GM21717 (cell line): ENCODE measurements around the gene THRB.

ENCODE experiments used
- ATAC-seq: cut with Tn5 transposase; IDR thresholded peaks from one replicate; pipeline ENCODE4 v1.9.1; 2021; ENCODE audit warnings: mild to moderate bottlenecking, moderate library complexity; ENCODE audit not compliant: unreplicated experiment

The THRB gene

DNA sequence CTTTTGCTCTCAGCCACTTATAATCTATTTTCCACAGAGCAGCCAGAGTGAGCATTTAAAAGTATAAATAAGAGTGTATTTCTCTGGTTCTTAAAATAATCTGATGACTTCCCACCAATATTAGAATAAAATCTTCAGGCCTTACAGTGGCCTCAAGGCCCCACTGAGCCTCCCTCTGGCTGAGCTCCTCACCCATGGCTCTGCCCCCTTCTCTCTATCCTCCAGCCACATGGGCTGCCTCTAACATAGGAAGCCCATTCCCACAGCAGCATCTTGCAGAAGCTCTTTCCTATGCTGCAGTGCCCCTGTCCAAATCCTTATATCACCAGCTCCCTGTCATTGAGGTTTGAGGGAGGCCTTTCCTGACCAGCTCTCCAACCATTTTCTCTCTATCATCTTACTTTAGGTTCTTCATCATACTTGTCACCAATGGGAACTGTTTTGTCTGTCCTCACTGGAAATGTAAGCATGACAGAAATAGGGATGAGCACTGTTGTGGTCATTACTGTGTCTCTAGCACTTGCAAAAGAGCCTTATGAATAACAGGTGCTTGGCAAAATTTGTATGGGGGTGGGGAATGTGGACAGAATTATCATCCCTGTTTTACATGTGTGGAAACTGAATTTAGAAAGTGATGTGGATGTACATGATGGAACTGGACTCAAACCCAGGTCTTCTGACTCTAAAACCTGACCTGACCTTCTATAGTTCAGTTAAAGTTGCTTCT, 299.0 kb downstream of the THRB start:
- no peak for ATAC-seq

DNA sequence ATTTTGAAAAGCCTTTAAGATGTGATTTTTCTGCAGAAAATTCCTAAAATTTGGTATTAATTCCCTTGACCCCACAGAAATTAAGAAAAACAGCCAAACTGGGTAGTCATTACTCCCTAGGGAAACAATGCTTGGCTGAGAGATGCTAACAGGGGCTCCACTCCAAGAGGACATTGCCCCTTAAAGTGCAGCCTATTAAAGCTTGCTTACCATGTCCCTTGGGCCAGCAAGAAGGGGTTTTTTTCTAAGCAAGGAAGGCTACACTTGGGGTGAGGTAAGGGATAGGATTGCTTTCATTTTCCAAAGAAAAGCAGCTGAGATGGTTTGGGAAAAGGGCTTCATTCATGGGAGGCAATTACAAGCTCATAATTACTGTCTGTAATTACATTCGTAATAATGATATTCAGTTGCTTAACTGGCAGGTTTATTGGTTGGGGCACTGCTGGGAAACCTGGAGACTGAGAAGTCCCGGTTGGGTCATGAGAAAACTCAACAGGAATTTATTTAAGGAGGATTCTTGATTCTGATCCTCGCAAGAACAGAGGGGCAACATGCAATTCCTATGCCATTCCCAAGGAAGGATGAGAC, 302.1 kb downstream of the THRB start:
- ATAC-seq, result no peak

DNA sequence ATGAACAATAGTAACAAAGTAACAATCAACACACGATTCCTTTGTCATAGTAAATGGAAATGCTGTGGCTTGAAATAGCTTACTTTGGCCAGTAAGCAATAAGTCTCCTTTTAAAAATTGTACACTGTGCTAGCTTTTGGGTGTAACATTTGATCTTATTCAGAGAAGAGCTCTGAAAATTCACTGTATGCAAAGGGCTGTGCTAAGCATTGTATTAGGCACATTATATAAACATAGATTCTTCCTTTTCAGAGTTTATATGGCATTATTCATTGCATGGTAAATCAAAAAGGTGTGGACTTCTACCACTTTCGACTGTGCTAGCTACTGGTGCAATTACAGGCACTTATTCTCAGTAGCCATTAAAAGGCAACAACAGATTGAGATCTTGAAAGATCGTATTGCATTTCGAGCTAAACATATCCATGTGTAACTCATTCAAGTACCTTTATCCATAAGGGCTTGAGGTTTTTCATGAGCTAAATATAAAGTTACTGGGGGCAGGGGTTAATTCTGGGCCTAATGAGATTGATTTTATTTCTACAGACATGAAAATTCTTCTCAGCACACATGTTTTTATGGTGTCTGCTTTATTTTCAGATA, 302.7 kb downstream of the THRB start:
- no peak for ATAC-seq

DNA sequence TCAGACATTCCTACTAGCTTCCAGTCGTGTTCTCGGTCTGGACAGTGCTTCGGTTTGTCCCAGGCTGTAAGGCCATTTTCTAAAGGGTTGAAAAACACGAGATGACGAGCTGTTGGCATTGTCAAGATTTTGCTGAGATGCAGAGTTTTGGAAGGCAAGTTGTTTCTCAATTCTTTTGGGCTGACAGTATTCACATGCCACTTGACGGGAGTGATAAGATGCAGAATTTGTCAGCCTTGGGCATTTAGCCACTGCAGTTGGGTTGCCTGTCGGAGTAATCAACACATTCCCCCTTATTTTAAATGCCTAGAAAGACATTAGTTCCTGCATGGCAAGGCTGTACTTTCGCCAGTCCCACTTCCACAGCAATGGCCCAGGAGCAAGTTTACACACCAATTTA, 304.4 kb downstream of the THRB start:
- ATAC-seq, result no peak

DNA sequence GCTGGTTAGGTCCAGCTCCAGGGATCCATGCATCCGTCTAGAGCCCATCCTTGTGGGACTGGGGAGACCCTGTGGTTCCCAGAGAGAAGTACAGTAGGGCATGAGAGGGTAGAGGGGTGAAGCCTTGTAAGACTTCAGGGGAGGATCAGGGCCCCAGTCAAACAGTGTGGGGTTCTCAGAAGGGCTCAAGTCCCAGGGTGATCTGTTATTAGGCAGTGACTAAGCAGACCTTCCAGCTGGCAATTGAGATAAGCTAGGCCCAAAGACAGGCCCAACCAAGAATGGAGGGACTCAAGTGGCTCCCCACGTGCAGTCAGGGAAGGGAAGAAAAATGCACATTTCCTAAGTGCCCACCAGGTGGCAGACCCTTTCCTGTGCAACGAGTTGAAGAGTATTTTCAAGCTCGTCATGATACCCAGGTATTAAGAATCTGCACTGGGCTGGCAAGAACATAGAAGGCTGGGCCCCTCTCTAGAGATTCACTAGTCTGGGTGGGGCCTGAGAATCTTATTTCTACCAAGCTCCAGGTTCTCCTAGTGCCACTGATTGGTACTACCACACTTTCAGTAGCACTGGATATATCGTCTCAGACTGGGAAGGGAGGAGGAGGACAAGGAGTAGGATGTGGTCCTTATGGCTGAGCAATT, 308.8 kb downstream of the THRB start:
- peak; percentile 92 for ATAC-seq

DNA sequence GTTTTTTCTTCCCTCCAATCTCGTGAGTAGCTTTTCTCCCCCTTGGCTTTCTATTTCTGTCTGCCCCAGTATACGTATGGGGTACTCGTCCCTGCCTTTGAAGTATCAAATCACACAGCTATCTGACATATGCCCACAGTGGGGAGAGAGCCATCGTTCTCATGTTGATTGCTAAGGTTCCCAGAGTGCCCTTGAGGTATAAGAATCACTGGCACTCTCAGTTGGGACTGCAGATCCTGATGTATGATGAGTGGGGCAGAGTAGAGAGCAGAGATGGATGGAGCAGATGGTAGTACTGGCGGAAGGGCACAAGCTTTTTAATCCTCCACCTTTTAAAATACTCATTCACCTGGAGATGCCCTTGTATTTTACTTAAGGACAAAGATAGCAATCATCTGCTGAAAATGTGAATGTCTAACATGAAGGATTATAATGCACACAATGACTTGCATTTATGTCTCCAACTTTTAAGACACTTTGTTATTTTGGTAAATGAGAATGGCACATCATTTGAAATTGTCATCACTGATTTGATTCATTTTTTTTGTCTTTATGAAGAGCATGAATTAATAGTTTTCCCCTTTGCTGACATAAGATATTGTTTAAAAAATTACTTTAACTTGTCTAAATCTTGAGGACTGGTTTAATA, 310.0 kb downstream of the THRB start:
- no peak for ATAC-seq

DNA sequence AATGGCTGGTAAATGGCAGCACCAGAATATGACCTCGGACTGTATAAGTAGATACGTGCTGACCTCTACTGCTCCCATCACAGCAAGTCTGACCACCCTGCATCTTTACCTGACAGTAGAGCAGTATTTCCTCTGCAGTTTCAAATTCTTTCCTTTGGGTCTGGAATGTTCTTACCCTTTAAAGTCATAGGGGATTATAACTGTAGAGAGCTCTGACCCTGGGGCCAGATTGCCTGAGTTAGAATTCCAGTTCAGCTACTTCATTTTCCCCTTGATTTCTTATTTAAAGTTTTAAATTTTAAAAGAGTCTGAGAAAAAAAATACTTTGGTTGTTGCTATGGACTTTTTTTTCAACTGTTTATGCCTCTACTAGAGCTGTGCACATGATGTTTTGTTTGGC, 311.9 kb downstream of the THRB start:
- no peak for ATAC-seq

DNA sequence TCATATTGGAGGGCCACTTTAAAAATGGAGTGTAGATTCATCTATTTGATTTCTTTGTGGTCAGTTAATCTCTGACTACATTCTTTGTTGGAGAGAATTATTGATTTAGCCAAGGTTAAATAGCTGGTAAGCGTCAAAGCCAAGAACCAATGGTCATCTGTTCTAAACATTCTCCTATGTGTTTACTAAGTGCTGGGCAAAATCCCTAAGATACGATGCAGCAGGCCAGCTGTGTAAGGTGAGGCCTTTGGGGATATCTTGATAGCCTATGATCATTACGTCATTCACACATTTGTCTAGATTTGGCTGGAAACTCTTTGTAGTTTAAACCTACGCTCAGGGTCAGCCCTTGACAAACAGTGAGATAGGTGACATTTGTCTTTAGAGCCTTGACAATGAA, 313.4 kb downstream of the THRB start:
- ATAC-seq, result no peak

DNA sequence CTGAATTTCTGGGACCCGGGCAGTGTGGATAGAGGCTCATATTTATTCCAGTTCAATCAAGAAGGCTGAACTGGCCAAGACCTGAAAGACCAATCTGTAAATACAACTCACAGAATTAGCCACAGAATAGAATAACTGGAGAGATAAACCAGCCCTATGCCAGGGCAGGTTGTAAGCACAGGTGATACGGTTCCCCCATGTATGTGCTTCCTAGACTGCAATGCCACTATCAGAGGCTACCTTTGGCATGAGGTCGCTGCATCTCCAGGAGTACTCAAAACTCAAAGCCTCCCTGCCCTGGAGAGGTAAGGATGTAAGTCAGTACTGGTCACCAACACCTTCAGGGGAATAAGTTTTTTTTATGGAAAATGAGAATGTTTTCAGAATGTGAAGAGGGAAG, 314.0 kb downstream of the THRB start:
- ATAC-seq, result no peak

DNA sequence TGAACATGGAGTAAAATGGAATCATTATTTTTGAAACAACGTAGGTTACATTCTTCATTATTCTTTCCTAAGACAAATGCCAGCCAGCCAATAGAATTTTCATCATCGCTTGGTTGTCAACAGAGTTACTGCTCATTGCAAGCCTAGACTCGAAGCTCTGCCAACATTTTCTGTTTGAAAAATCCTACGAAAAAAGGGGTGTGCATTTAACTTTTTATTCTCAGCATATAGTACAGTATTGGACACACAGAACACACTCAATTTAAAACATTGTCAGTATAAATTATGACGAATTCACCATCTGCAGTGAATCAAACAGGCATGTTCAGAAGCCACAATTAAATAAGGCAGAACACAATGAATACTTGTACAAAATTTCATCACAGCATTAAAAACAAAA, 317.4 kb downstream of the THRB start:
- no peak for ATAC-seq

DNA sequence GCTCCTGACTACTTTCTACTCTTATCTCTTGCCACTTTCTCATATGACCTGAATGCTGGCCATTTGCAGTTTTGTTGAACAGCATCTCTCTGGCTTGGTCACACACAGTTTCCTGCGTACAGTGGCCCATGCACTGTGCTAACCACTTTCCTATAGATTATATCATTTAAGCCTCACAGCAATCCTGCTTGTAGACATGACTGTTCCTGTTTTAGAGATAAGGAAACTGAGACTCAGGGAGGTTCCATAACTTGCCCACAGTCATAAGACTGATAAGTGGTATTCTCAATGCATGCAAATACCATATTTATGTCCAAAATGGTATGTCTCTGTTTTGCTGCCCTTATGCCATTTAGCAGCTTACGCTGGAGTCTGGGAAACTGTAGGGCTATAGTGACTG, 320.0 kb downstream of the THRB start:
- no peak for ATAC-seq

DNA sequence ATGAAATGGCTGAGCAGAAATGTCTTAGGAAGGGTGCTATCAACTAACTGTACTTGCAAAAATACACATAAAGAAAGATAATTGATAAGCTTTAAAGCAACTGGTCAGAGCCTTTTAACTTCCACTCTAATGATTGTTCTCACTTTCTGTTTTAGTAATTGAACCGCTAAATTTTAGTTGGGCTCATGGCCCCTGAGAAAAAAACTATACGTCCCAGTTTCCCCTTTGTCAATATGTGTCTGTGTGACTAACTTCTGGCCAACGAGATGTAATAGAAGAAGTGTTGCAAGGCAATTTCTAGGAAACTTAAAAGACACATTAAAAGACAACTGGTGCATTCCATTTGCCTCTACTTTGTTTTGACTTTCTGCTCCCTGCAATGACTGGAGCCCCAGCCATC, 325.7 kb downstream of the THRB start:
- no peak for ATAC-seq

DNA sequence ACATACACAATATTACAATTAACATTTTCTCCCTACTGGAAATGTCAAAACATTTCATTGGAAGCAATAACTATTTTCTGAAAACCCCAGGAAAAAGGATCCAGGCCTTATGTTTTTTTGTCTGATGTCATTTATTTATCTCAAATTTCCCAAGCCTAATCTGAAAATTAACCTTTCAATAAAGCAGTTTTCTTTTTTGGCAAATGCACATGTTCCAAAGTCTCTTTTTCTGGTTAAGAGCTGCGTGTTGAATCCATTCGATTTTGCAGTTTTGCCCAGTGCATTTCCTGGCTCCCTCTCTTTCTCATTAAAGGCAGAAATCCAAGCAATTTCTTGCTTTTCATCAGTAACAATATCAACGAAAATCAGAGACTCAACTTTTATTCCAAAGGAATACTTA, 327.2 kb downstream of the THRB start:
- no peak for ATAC-seq

DNA sequence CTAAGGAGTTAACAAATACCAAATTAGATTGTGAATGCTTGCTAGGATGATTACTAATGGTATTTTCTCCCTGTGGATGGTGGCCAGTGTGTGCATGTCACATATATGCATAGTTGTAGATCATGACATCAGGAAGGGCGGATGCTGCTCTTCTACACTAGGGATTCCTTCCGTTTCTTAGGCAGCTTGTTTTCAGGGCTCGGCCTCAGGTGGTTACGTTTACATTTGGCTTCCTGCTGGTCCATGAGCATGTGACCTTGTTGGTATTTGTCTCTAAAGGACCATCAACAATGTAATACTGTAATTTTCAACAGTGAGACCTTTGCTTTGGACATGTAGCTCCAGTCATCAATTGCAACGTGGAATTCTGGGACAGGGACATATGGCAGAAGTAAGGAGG, 328.1 kb downstream of the THRB start:
- no peak for ATAC-seq

DNA sequence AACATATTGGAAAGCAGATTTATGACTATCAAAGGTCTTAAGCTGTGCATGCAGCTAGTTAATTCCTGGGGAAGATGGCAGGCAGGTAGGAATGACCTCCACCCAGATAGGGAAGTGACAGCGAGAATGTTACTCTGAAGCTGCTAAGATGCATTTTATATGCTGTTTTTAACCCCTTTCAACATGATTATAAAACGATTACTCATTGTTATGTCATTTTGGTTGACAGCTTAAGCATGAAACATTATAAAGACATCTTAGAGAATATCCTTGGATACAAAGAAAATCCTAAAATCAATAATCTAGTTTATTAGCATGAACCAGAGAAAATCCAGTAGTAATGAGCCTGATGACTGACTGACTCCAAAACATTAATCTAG, 329.1 kb downstream of the THRB start:
- ATAC-seq, result no peak

DNA sequence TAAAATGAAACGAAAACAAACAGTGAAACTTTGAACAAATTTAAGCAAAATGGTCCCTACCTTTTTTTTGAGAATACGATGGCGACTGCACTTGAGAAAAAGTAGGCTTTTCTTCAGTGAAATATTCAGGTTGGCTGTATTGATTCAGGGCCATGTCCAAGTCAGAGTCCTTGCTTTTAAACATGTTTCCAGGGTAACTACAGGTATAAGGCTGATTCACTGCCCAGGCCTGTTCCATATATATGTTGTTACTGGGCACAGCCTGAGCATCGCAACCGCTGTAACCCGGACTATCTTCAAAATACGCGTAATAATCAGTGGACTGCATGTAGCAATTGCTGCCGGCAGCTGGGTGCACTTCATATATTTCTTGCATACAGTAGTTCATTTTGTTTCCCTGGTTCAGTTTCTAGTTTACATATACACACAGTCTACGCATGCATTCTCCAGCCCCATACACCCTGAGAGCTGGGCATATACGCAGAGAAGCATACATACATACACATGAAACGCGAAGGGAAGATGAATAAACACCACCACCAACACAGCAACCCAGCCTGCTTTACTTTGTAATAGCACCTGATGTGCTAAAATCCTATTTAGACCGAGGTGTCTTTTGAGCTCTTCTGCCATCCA, 329.6 kb downstream of the THRB start:
- no peak for ATAC-seq

DNA sequence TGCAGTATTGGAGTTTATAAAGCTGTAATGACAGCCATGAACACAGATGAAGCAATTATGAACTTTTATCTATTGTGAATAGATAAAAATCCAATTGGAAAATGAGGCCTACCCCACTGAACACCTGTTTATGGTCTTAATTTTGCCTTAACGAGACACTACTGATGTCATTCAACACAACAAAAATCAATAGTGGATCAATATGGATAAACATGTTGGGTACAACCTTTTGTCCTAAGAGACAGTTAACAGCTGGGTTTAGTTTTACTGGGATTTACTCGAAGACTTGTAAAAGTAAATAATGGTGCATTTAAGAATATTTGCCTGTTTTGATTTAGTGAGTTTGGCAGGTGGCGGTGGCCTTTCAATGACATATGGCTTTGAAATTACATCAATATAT, 331.7 kb downstream of the THRB start:
- no peak for ATAC-seq

DNA sequence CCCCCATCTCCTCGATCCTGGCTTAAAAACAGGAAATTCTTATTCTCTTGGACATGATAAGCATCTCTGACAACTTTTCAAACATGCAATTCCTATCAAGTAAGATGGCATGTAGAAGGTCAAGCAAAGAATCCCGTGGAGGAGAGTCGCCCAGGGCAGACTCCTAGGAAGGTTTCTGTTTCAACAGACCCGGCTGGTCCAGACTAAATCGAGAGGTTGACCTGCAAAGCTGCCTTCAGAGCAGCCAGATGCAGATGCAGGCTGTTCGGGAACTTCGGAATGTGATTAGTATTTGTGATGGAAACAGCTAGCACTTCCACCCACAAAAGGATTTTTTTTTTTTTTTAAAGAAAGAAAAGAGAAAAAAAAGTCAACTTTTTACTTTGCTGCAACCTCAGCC, 332.8 kb downstream of the THRB start:
- no peak for ATAC-seq

DNA sequence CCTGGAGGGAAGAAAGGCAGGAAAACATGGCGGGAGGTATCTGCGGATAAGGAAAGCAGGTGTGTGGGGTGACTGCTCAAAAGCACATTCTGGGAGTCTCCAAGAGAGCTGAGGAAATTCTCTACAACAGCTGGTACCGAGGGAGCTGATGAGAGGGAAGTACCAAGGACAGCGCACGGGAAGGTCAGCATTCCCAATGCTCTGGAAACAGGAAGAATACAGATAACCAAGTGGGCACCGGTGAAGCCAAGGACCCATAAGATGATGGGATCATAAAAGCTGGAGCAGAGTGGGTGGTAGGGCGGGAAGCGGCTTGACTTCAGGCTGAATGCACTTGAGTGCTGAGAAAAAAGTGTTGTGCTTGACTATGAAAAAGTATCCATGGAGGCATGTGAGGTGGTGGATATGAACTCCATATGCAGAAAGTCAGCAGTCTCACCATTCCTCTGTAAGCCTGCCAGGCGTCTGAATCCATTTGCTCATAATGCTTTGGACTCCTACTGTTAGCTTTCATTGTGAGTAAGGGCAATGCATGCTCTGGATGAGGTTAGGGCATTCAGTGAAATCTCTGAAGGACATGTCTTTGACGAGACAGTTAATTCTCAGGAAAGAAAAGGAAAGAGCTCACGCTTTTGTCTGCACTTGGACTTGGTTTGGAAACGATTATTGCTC, 334.1 kb downstream of the THRB start:
- ATAC-seq, result no peak

DNA sequence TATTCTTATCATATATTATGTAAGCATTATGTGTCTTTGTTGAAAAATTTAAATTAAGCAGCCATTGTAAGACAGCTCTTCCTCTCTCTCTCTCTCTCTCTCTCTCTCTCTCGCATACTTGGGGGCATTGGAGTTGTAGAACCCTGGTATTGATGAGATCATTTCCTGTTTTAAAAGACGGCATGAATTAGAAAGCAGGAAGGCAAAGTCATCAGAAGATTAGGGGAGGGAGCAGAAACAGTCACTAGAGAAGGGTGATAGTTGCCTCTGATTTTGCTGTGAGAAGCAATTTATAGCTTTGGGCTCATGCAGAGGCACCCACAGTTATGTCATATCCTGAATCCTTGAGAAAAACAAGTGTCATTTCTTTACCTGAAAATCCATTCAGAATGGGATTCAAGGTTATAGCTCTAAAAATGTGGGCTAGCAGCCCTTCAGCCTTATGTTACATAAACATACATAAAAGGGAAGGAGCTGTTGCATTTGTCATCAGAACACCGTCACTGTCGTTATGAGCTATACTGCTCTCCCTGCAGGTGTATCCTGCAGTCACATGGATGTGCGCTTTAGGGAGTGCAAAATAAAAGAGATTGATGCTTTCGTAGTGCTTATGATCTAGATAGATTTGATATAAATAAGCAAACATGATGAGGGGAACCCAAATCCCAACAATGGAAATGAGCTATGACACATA, 335.7 kb downstream of the THRB start:
- no peak for ATAC-seq
